HG03280 (cell line): ENCODE results near the gene PRKCZ.

ENCODE experiments used
- ATAC-seq: cut with Tn5 transposase; IDR thresholded peaks from one replicate; pipeline ENCODE4 v1.9.1; 2021; ENCODE audit warnings: mild to moderate bottlenecking, moderate library complexity; ENCODE audit not compliant: unreplicated experiment

The PRKCZ gene

GRCh38 chr1:2204415-2205190, 154.4 kb downstream of the PRKCZ start:
- ATAC-seq: peak; percentile 29

GRCh38 chr1:2205191-2205952, 155.2 kb downstream of the PRKCZ start:
- ATAC-seq: peak; percentile 74

GRCh38 chr1:2206813-2207487, 156.7 kb downstream of the PRKCZ start:
- ATAC-seq: no peak

- ATAC-seq: no peak
Measured at GRCh38 chr1:2208309-2209239, 158.4 kb downstream of the PRKCZ start.

- no peak for ATAC-seq
Measured at GRCh38 chr1:2209400-2210083, 159.3 kb downstream of the PRKCZ start.

GRCh38 chr1:2210084-2210653, 160.0 kb downstream of the PRKCZ start:
- no peak for ATAC-seq

GRCh38 chr1:2210786-2211185, 160.6 kb downstream of the PRKCZ start:
- ATAC-seq: no peak

GRCh38 chr1:2212274-2212531, 162.0 kb downstream of the PRKCZ start:
- no peak for ATAC-seq

- ATAC-seq: no peak
Measured at GRCh38 chr1:2212532-2213491, 162.6 kb downstream of the PRKCZ start.

- ATAC-seq: no peak
Measured at GRCh38 chr1:2213576-2214505, 163.6 kb downstream of the PRKCZ start.

- no peak for ATAC-seq
Measured at GRCh38 chr1:2214541-2215241, 164.5 kb downstream of the PRKCZ start.

- no peak for ATAC-seq
Measured at GRCh38 chr1:2215329-2215728, 165.1 kb downstream of the PRKCZ start.

- ATAC-seq: no peak
Measured at GRCh38 chr1:2215909-2216766, 165.9 kb downstream of the PRKCZ start.

GRCh38 chr1:2216767-2217058, 166.5 kb downstream of the PRKCZ start:
- ATAC-seq: no peak

GRCh38 chr1:2221271-2221670, 171.1 kb downstream of the PRKCZ start:
- no peak for ATAC-seq

GRCh38 chr1:2224170-2224584, 174.0 kb downstream of the PRKCZ start:
- ATAC-seq: no peak
